Measurements from ENCODE around the gene PDK4. TPM values are rescaled to one million over a fixed set of nuclear protein-coding genes. Genes with fewer than 3 reads are reported as not detected.
A peak's percentile ranks its signal among the peaks of the same experiment; 100 is the strongest.

Gene PDK4
- polyA plus RNA-seq (2013, experiment 1 of 2; ENCODE audit: insufficient read length): 0.05 TPM
- polyA plus RNA-seq (2013, experiment 2 of 2; ENCODE audit: insufficient read length): 0.09 TPM

- peak; percentile 13 for DNase-seq
These were observed at the start of gene PDK4 for GRCh38 chr7:95596198-95597063. Gene PDK4 (minus strand): TSS chr7:95596516. CDS start chr7:95596293, 223 bp downstream.

GRCh38 chr7:95642173-95642572 lies 45.9 kb upstream of the PDK4 start:
- no peak for DNase-seq

GRCh38 chr7:95636140-95636940 lies 40.0 kb upstream of the PDK4 start:
- no peak for DNase-seq

GRCh38 chr7:95632609-95633008 lies 36.3 kb upstream of the PDK4 start:
- DNase-seq: no peak

DNA sequence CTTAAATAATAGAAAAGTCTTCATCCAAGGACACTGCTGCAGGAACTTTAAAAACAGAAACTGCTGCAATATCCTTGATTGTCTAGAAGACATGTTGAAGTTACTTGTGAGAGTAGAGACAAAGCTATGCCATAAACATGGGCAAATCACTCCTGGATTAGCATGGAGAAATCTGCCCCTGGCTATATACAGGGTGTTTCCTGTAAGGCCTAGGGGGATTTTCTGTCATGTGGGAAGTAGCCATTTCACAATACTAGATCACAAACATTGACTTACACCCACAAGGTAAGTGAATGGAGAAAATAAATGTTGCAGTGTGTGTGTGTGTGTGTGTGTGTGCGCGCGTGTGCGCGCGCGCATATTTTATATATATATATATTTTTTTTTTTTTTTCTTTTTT lies 35.2 kb upstream of the PDK4 start:
- no peak for DNase-seq

DNA sequence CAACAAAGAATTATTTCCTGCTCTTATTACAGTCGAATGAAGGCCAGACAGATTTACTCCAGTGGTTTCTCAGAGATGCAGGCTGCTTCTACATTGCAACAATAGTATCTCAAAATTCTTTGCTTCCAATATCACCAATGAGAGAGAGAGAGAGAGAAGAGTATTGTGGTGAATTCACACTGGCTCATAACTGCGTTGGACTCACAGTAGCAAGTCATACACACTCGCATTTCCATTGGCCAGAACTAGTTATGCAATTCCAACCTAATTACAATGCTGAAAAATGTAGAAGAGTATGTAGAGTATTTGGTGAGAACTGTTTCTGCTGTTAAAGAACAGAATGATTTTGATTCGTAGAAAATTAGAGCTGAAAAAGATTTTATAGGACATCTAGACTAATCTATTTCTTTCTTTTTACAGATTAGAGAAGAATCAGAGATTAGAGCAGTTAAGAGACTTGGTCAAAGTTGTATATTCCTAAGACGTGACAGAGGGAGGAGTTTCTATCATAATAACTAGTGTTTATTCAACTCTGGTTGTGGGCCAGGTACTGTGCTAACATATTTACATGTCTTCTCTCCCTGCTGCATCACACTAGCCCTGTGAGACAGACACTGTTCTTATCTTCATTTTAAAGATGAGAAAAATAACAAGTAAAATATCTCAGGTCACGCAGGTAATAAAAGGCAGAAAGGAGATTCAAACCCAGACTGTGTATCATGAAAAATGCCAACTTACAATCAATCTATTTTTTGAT lies 34.6 kb upstream of the PDK4 start:
- DNase-seq: peak; percentile 4

DNA sequence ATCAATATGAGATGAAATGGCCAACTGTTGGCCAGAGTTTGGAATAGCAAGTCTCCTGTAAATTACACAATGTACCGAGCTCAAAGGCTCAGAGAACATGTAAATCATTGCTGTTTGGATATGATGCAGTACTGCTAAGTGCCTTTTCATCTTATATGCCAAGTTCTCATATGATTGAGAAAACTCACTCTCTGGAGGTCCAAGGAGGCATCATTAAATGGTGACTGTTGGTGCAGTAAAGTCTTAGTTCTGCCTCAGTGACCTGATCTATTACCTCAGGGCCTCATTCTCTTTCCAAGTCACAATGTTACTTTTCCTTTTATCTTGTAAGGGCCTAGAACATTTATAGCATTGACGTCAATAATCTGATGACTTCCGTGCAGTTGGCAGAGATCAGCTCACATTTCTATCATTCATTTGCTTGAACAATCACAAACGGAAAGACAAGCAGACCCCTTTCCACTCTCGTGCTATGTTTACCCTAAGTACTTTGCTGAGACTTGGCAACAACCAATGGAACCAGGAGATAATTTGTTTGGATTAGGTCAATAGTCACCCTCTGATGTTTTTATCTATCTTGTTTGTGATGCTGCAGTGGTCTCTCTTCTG lies 32.6 kb upstream of the PDK4 start:
- DNase-seq: no peak

GRCh38 chr7:95623788-95624187 lies 27.5 kb upstream of the PDK4 start:
- no peak for DNase-seq

- DNase-seq: no peak
These were observed 26.5 kb upstream of the PDK4 start for GRCh38 chr7:95622859-95623258.

GRCh38 chr7:95622001-95622549 lies 25.8 kb upstream of the PDK4 start:
- no peak for DNase-seq

DNA sequence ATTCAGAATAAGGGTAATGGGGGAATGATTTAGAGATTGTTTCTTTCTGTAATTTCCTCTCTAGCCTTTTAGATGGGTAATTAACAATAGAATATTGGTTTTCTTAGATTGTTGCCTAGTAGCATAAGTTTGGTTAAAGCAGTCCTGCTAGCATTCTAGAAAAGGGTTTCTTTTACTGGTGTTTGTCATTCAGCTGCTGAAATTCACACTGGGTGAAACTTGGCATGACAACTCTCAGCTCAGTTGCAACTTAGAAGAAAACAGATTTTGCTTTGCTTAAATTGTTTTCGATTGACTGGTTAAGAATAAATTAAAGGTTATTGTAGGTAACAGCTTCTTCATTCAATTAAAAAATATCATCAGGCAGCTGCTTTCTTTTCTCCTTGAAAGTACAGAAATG lies 25.1 kb upstream of the PDK4 start:
- no peak for DNase-seq

- DNase-seq: no peak
These were observed 24.3 kb upstream of the PDK4 start for GRCh38 chr7:95620631-95621030.

- no peak for DNase-seq
These were observed 23.6 kb upstream of the PDK4 start for GRCh38 chr7:95619921-95620320.

- no peak for DNase-seq
These were observed 23.2 kb upstream of the PDK4 start for GRCh38 chr7:95619517-95619916.

DNA sequence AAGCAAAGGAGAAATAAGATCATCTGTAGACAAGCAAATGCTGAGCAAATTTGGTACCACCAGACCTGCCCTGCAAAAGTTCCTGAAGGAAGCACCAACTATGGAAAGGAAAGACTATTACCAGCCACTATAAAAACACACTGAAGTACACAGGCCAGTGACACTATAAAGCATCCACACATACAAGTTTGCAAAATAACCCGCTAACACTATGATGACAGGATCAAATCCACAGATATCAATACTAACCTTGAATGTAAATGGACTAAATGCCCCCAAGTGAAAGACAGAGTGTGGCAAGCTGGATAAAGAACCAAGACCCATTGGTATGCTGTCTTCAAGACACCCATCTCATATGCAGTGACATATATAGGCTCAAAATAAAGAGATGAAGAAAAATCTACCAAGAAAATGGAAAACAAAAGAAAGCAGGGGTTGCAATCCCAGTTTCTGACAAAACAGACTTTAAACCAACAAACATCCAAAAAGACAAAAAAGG lies 18.2 kb upstream of the PDK4 start:
- DNase-seq: no peak

DNA sequence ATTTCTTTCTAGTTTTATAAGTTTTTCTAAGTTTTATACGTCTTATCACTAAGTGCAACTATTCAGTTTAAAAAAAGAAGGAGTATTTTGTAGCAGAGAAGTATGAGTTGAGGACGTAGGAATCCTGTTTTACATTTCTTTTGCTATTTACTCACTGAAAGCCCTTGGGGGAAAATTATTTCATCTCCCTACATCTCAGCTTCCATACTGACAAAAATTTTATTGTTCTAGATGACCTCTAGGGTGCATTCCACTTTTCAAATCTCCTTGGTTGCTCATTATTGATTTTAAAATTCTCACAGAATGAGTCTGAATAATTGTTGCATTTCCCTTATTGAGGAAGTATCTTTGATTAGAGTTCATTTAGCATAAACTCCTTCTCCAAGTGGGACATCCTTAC lies 14.9 kb upstream of the PDK4 start:
- DNase-seq: no peak

GRCh38 chr7:95609277-95609971 lies 13.1 kb upstream of the PDK4 start:
- DNase-seq: peak; percentile 16

- peak; percentile 80 for DNase-seq
These were observed 12.2 kb upstream of the PDK4 start for GRCh38 chr7:95608359-95609173.

GRCh38 chr7:95607561-95607960 lies 11.2 kb upstream of the PDK4 start:
- no peak for DNase-seq

DNA sequence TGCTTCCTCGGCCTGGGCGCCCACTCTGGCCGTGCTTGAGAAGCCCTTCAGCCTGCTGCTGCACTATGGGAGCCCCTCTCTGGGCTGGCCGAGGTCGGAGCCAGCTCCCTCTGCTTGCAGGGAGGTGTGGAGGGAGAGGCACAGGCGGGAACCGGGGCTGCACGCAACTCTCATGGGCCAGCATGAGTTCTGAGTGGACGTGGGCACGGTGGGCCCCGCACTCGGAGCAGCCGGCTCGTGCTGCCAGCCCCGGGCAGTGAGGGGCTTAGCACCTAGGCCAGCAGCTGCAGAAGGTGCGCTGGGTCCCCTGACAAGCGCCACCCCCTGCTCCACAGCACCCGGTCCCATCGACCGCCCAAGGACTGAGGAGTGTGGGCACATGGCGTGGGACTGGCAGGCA lies 9.0 kb upstream of the PDK4 start:
- no peak for DNase-seq
